Colonic mucosa (tissue), 4 donors: ENCODE measurements around the gene TANC1. TPM values are rescaled to one million over a fixed set of nuclear protein-coding genes. Genes with fewer than 3 reads are reported as not detected.

Experiments
- DNase-seq: peaks from one replicate; pipeline ENCODE4 v3.0.0-alpha.2; 2020
- H3K27ac ChIP-seq: fragments of 200-600 bp; one replicate; pipeline ENCODE4 v1.8.0; 2021
- H3K27me3 ChIP-seq: fragments of 200-600 bp; one replicate; pipeline ENCODE4 v1.8.0; 2021
- H3K36me3 ChIP-seq: fragments of 200-600 bp; one replicate; pipeline ENCODE4 v1.8.0; 2021
- H3K4me1 ChIP-seq: fragments of 200-600 bp; one replicate; pipeline ENCODE4 v1.8.0; 2021; ENCODE audit warnings: mild to moderate bottlenecking
- H3K4me3 ChIP-seq: fragments of 200-600 bp; one replicate; pipeline ENCODE4 v1.8.0; 2021
- H3K9ac ChIP-seq, 2 donors: one replicate each; pipeline ENCODE4 v1.7.0; 2013; ENCODE audit warnings: control low read depth in 2 of 2, low read depth in 2 of 2, low read length in 2 of 2
- H3K9me3 ChIP-seq: fragments of 200-600 bp; one replicate; pipeline ENCODE4 v1.8.0; 2021
- intact Hi-C: fragments of 100-400 bp; cut with DNase I; formaldehyde crosslinking; loops from one replicate; pipeline ENCODE4 v1.14.1; 2022
- total RNA-seq, 2 donors: library from RNA; stranded (reverse); fragmentation: NEBNext Ultra II Directional in 1 of 2; extraction: Animal tissue kit (Norgen Biotek cat#: 25700) in 1 of 2; gene quantifications; one replicate each; pipeline ENCODE4 v1.2.1, GENCODE V29; 2021
- TF ChIP-seq, protein P1 (sequence below): fragments of 200-600 bp; IDR thresholded peaks from one replicate; pipeline ENCODE4 v1.8.0; 2022; ENCODE audit warnings: antibody characterized with exemption, mild to moderate bottlenecking
- donor health status: healthy.
- donor health status: DM: no; HTN: no; CAD: no.
- donor health status: DM: no; HTN: no; CAD: no.

TANC1 gene
- total RNA-seq, 2 donors from 2014 or later = 28.3 to 32.7 TPM

DNA sequence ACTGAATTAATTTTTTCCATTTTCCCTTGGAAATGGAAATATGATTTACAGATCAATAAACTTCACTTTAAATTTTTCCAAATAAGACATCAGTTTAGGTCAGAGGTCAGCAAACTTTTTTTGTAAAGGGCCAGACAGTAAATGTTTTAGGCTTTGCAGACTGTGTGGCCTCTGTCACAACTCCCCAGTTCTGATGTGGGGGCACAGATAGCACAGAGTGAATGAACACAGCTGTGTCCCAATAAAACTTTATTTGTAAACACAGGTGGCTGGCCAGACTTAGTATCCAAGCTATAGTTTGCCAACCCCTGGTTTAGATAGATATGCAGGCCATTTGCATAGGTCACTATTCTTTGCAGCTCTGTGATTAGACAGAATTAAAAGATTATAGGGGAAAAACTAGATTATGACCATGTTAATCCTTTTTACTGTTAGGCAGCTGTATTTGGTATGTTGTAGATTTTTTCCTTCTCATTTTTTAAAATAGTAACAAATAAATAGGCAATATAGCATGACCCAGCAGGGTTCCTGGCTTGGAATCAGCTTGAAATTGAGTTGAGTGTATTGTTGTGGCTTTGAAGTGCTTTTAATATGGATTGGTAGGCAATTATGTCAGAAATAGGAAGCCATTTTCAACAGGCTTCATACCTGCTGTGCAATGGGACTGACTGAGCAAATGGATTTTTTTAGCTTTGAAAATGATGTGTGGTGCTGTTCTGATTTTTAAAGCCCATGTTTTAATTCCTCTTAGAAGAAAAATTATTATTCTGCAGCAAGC lies 258.4 kb downstream of the TANC1 start:
- Histone ChIP-seq H3K4me1 (no peaks in the 10 kb centered on the region), H3K27ac (no peak overlapping the region), H3K9me3 (no peaks in the 10 kb centered on the region), H3K27me3 (no peaks in the 10 kb centered on the region), H3K9ac (no peak overlapping the region), H3K36me3 (peaks cover 9% of the 10 kb centered on the region), H3K4me3 (no peak overlapping the region)
- intact Hi-C loops = no loop called here
- TF ChIP-seq, protein P1, sequence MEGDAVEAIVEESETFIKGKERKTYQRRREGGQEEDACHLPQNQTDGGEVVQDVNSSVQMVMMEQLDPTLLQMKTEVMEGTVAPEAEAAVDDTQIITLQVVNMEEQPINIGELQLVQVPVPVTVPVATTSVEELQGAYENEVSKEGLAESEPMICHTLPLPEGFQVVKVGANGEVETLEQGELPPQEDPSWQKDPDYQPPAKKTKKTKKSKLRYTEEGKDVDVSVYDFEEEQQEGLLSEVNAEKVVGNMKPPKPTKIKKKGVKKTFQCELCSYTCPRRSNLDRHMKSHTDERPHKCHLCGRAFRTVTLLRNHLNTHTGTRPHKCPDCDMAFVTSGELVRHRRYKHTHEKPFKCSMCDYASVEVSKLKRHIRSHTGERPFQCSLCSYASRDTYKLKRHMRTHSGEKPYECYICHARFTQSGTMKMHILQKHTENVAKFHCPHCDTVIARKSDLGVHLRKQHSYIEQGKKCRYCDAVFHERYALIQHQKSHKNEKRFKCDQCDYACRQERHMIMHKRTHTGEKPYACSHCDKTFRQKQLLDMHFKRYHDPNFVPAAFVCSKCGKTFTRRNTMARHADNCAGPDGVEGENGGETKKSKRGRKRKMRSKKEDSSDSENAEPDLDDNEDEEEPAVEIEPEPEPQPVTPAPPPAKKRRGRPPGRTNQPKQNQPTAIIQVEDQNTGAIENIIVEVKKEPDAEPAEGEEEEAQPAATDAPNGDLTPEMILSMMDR = no peak
- no peak for DNase-seq

DNA sequence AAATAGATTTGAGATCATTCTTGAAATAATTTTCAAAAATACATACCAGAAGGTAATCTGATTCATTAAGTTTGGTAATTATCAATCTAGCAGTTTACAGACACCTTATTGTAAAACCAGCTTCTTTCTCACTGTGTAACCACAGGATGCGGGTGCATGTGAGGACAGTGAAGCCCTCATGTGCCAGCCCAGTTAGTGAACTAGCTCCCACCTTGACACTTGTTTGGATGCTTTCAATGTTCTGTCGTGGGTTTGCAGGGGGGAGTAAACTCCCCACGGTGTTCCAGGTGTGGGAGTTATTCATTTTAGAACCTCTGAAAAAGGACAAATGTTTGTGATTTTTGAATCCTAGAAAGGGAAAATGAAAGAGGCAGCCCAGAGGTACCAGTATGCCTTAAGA lies 259.0 kb downstream of the TANC1 start:
- Histone ChIP-seq H3K9ac (no peak overlapping the region), H3K4me1 (no peaks in the 10 kb centered on the region), H3K27me3 (no peaks in the 10 kb centered on the region), H3K9me3 (no peaks in the 10 kb centered on the region), H3K36me3 (peaks cover 9% of the 10 kb centered on the region), H3K27ac (no peak overlapping the region), H3K4me3 (no peak overlapping the region)
- DNase-seq = no peak
- intact Hi-C loops = no loop called here
- TF ChIP-seq, protein P1 = no peak

DNA sequence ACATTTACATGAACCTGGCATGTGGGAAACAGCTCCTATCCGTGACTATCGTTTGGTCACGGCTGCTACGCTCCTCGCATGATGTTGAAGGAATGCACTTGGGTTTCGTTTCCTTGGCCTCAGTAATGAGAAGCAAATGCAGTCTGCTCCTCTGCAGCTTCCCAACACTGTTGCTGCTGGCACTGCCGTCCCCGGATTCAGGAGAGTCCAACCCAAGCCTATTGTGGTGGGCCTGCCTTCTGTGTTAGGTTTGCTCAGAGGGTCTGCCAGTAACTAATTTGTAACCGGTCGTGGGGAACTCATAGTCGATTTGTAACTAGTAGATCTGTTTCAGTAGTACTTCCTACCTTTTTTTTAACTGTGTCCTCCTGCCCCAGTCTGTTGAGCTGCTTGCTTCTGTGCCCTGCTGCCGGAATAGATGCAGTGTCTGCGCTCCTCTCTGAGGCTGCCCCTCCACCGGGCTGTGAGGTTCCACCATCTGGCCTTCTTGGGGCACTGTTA lies 259.7 kb downstream of the TANC1 start:
- intact Hi-C loops = no loop called here
- TF ChIP-seq, protein P1 = no peak
- Histone ChIP-seq H3K9me3 (no peaks in the 10 kb centered on the region), H3K27ac (no peak overlapping the region), H3K36me3 (peaks cover 9% of the 10 kb centered on the region), H3K9ac (no peak overlapping the region), H3K4me1 (no peaks in the 10 kb centered on the region), H3K27me3 (no peaks in the 10 kb centered on the region), H3K4me3 (no peak overlapping the region)
- DNase-seq = no peak

DNA sequence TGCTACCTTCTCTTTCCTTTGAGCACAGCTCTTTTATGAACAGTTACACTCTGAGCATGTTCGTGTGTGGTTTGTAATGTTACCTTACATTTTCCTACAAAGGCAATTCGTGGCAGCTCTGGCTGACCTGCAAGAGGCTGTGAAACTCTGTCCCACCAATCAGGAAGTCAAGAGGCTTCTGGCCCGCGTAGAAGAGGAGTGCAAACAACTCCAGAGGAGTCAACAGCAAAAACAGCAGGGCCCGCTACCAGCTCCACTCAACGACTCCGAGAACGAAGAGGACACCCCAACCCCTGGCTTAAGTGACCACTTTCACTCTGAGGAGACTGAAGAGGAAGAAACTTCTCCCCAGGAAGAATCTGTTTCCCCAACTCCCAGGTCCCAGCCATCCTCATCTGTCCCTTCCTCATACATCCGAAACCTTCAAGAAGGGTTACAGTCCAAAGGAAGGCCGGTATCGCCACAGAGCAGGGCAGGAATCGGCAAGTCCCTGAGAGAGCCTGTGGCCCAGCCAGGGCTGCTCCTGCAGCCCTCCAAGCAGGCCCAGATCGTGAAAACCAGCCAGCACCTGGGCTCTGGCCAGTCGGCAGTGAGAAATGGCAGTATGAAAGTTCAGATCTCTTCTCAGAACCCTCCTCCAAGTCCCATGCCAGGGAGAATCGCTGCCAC lies 261.2 kb downstream of the TANC1 start:
- Histone ChIP-seq H3K9ac (no peak overlapping the region), H3K27ac (no peak overlapping the region), H3K27me3 (no peaks in the 10 kb centered on the region), H3K4me1 (no peaks in the 10 kb centered on the region), H3K36me3 (peaks cover 9% of the 10 kb centered on the region), H3K4me3 (no peak overlapping the region), H3K9me3 (no peaks in the 10 kb centered on the region)
- TF ChIP-seq, protein P1 = no peak
- DNase-seq = no peak
- intact Hi-C loops = no loop called here

DNA sequence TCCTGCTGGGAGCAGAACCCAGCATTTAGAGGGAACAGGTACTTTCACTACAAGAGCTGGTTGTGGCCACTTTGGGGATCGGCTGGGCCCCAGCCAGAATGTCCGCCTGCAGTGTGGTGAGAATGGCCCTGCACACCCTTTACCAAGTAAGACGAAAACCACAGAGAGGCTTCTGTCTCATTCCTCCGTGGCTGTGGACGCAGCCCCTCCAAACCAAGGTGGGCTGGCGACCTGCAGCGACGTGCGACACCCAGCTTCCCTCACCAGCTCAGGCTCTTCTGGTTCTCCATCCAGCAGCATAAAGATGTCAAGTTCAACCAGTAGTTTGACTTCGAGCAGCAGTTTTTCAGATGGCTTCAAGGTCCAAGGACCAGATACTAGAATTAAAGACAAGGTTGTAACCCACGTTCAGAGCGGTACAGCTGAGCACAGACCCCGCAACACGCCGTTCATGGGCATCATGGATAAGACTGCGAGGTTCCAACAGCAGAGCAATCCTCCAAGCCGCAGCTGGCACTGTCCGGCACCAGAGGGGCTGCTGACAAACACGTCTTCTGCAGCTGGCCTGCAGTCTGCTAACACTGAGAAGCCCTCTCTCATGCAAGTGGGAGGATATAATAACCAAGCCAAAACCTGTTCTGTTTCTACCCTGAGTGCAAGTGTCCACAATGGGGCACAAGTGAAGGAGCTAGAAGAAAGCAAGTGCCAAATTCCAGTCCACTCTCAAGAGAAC lies 261.9 kb downstream of the TANC1 start:
- intact Hi-C loops = no loop called here
- Histone ChIP-seq H3K4me3 (no peak overlapping the region), H3K4me1 (no peaks in the 10 kb centered on the region), H3K9ac (no peak overlapping the region), H3K27ac (no peak overlapping the region), H3K9me3 (no peaks in the 10 kb centered on the region), H3K27me3 (no peaks in the 10 kb centered on the region), H3K36me3 (peaks cover 9% of the 10 kb centered on the region)
- DNase-seq = no peak
- TF ChIP-seq, protein P1 = no peak
